PC-9 (cell line): Measurements from ENCODE around the gene TRIM27. TPM values are rescaled to one million over a fixed set of nuclear protein-coding genes. Genes with fewer than 3 reads are reported as not detected.

ENCODE experiments used
- BruUV-seq: library from RNA; stranded (reverse); fragments of 400-500 nt; replicated peaks from 2 replicates; lab custom pipeline; 2021; lab: Mats Ljungman, UMichigan
- CTCF ChIA-PET: fragments of 300-600 bp; sonication (Branson Sonifier 250); formaldehyde crosslinking; loops from one replicate; lab custom pipeline; 2022; ENCODE audit warnings: antibody characterized with exemption; lab: Charles Lee
- POLR2A ChIA-PET: fragments of 300-600 bp; sonication (Branson Sonifier 250); formaldehyde crosslinking; loops from one replicate; lab custom pipeline; 2022; ENCODE audit warnings: antibody characterized with exemption; ENCODE audit not compliant: unreplicated experiment; lab: Charles Lee
- DNase-seq, 2 experiments: peaks; one replicate each; pipeline versions ENCODE4 v3.0.0 to v3.0.0-alpha.2; 2015 to 2022; ENCODE audit warnings: mixed read lengths in 1 of 2
- H2AFZ ChIP-seq: fragments of 200-600 bp; sonication (generic); 2 replicates; pipeline ENCODE4 v1.8.1; 2017; ENCODE audit warnings: antibody characterized with exemption
- H3F3A ChIP-seq: fragments of 200-600 bp; sonication (generic); 2 replicates; pipeline ENCODE4 v1.8.1; 2017; ENCODE audit warnings: antibody characterized with exemption, mild to moderate bottlenecking, low read depth; ENCODE audit not compliant: insufficient read depth
- H3K27ac ChIP-seq: fragments of 200-600 bp; sonication (generic); 2 replicates; pipeline ENCODE4 v1.6.1; 2016; ENCODE audit warnings: mixed run types
- H3K27me3 ChIP-seq: fragments of 200-600 bp; sonication (generic); 2 replicates; pipeline ENCODE4 v1.6.1; 2016; ENCODE audit warnings: low read depth, mixed run types; ENCODE audit not compliant: insufficient read depth
- H3K36me3 ChIP-seq: fragments of 200-600 bp; sonication (generic); 2 replicates; pipeline ENCODE4 v1.6.1; 2016; ENCODE audit warnings: low read depth, mixed run types
- H3K4me1 ChIP-seq: fragments of 200-600 bp; sonication (generic); replicated peaks from 2 replicates; pipeline ENCODE4 v1.6.1; 2016; ENCODE audit warnings: mixed run types; ENCODE audit not compliant: insufficient read depth
- H3K4me2 ChIP-seq: fragments of 200-600 bp; sonication (generic); 2 replicates; pipeline ENCODE4 v1.6.1; 2017; ENCODE audit warnings: mixed run types
- H3K4me3 ChIP-seq: fragments of 200-600 bp; sonication (generic); 2 replicates; pipeline ENCODE4 v1.6.1; 2016; ENCODE audit warnings: mixed run types
- H3K79me2 ChIP-seq: fragments of 200-600 bp; sonication (generic); 2 replicates; pipeline ENCODE4 v1.6.1; 2017; ENCODE audit warnings: low read depth, mixed run types
- H3K9me2 ChIP-seq: fragments of 200-600 bp; sonication (generic); 2 replicates; pipeline ENCODE4 v1.8.1; 2017; ENCODE audit warnings: mild to moderate bottlenecking; ENCODE audit not compliant: insufficient read depth
- H3K9me3 ChIP-seq: fragments of 200-600 bp; sonication (generic); 2 replicates; pipeline ENCODE4 v1.8.1; 2016; ENCODE audit warnings: low read depth; ENCODE audit not compliant: insufficient read depth
- H4K20me1 ChIP-seq: fragments of 200-600 bp; sonication (generic); 2 replicates; pipeline ENCODE4 v1.8.1; 2017; ENCODE audit not compliant: insufficient read depth
- EZH2 ChIP-seq: fragments of 200-600 bp; sonication (generic); IDR thresholded peaks from 2 replicates; pipeline ENCODE4 v1.8.0; 2017; ENCODE audit warnings: antibody characterized with exemption, low read depth
- intact Hi-C: fragments of 100-400 bp; cut with micrococcal nuclease; formaldehyde crosslinking; loops from one replicate; pipeline ENCODE4 v1.10.0; 2022; ENCODE audit not compliant: unreplicated experiment
- total RNA-seq: library from RNA; stranded (reverse); gene quantifications from 2 replicates; pipeline ENCODE4 v1.2.3, GENCODE V29; 2021
- TF ChIP-seq, protein P1 (sequence below): fragments of 200-600 bp; sonication (generic); conservative IDR thresholded peaks from 2 replicates; pipeline ENCODE4 v1.6.1; 2017; ENCODE audit warnings: mixed run types, antibody characterized with exemption, mild to moderate bottlenecking, moderate library complexity

Gene TRIM27
- total RNA-seq, 1 experiment from 2014 or later, result 86.2 TPM

DNA sequence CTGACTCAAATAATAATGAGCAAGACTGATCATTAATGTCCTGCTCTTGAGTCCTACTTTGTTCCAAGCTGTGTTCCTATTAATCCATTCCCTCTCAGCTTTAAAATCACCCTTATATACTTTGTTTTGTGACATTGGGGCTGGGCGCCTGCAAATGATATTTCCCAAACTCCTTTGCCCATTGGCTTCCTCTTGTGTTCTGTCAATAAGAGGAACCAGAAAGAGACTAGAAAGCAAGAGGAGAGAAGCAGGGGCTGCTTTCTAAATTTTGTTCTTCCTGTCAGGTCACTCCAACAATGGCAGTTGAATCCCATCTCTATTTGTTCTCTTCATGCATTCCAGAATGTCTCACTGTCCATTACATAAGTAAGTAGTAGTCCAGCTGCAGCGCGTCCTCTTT is 21.6 kb upstream of the TRIM27 start:
- H3K79me2 ChIP-seq, result no peaks in the 10 kb centered on the region
- CTCF ChIA-PET, result interaction anchor here (0.6 kb wide), 1 partner anchor 39 kb away, joined by 7 read pairs; no protein-coding TSS in a partner anchor
- H3K4me3 ChIP-seq, result no peak overlapping the region
- no peak overlapping the region for H2AFZ ChIP-seq
- peaks cover 48% of the 10 kb centered on the region for H3K4me1 ChIP-seq
- no peak for DNase-seq
- no peaks in the 10 kb centered on the region for H3K27me3 ChIP-seq
- H3K36me3 ChIP-seq, result no peaks in the 10 kb centered on the region
- BruUV-seq, result no TSS peak
- no peak overlapping the region for H3K4me2 ChIP-seq
- H3K27ac ChIP-seq, result no peak overlapping the region
- no peaks in the 10 kb centered on the region for H3K9me2 ChIP-seq
- H3K9me3 ChIP-seq, result no peaks in the 10 kb centered on the region
- POLR2A ChIA-PET, result no interaction called here
- intact Hi-C loops, result no loop called here
- H3F3A ChIP-seq, result peaks cover 49% of the 10 kb centered on the region
- no peak for TF ChIP-seq EZH2
- TF ChIP-seq, protein P1, sequence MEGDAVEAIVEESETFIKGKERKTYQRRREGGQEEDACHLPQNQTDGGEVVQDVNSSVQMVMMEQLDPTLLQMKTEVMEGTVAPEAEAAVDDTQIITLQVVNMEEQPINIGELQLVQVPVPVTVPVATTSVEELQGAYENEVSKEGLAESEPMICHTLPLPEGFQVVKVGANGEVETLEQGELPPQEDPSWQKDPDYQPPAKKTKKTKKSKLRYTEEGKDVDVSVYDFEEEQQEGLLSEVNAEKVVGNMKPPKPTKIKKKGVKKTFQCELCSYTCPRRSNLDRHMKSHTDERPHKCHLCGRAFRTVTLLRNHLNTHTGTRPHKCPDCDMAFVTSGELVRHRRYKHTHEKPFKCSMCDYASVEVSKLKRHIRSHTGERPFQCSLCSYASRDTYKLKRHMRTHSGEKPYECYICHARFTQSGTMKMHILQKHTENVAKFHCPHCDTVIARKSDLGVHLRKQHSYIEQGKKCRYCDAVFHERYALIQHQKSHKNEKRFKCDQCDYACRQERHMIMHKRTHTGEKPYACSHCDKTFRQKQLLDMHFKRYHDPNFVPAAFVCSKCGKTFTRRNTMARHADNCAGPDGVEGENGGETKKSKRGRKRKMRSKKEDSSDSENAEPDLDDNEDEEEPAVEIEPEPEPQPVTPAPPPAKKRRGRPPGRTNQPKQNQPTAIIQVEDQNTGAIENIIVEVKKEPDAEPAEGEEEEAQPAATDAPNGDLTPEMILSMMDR, result no peak
- H4K20me1 ChIP-seq, result no peaks in the 10 kb centered on the region

DNA sequence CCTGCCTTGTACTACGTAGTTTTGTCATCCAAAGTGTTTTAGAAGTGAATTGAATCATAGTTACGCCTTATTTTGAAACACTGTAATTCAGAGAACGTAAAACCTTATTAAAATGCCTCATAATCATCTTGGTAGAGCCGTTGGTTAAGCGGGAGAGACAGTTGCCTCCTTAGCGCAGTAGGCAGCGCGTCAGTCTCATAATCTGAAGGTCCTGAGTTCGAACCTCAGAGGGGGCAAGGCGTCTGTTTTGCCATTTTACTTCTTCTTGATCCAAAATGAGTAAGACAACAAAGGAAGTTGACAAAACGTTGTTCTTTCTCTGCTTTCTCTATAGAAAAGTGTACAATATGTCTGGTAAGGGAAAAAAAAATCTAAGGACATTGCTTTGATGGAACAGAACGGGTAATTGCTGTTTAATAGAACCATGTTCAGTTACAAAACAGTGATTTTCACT is 20.7 kb upstream of the TRIM27 start:
- no peaks in the 10 kb centered on the region for H3K9me3 ChIP-seq
- H3K36me3 ChIP-seq, result no peaks in the 10 kb centered on the region
- no peak for TF ChIP-seq EZH2
- TF ChIP-seq, protein P1, result no peak
- intact Hi-C loops, result loop anchor here (5.0 kb wide), 3 partner anchors 62 to 257 kb away; no protein-coding TSS in a partner anchor
- peaks cover 49% of the 10 kb centered on the region for H3K4me1 ChIP-seq
- no peaks in the 10 kb centered on the region for H3K9me2 ChIP-seq
- peak overlapping the region; percentile 81 for H3K4me3 ChIP-seq
- H3K79me2 ChIP-seq, result no peaks in the 10 kb centered on the region
- ChIA-PET CTCF (no interaction called here), POLR2A (no interaction called here)
- peak overlapping the region; percentile 87 for H3K4me2 ChIP-seq
- peak overlapping the region; percentile 74 for H3K27ac ChIP-seq
- H4K20me1 ChIP-seq, result no peaks in the 10 kb centered on the region
- no peaks in the 10 kb centered on the region for H3K27me3 ChIP-seq
- peaks cover 58% of the 10 kb centered on the region for H3F3A ChIP-seq
- peak overlapping the region; percentile 93 for H2AFZ ChIP-seq
- DNase-seq, result peak; percentile 64 to 68
- no TSS peak for BruUV-seq

DNA sequence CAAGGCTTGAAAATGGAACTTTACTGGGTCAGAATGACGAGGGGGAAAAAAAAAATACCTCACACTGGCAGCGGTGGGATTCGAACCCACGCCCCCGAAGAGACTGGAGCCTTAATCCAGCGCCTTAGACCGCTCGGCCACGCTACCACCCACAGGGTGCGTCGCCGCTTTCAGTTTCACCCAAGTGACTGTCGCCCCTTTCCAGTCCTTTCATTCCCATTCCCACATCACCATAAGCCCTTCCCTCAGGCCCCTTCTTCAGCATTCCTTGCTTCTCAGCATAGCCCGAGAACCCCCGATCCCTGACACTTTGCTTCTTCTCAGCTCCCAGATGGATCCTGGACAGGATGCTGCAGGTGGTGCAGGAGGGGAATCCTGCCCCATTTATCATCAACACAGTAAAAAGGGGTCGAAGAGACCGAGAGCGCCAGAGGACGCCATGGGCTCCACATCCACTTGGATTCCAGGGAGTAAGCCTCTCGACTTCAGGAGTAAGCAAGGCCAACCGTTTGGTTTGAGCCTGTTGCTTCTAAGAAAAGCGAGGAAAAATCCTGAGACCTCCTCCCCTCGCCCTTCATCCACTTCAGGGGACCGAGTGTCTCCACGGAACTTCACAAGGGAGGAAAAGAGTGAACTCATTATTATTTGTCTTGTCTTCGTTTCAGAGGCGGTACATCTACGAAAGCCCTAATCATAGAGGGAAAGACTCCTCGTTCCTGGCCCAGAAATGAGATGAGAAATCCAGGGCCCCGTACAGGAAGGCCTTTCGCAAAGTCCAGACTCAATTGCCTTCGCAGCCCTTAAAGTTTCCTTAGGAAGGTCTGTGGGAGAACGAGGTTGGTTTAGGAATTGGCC is 20.0 kb upstream of the TRIM27 start:
- Histone ChIP-seq H3K4me3 (peak overlapping the region; percentile 81), H3K36me3 (no peaks in the 10 kb centered on the region), H2AFZ (peak overlapping the region; percentile 93), H3K27ac (peak overlapping the region; percentile 74), H3K4me1 (peaks cover 50% of the 10 kb centered on the region), H3K27me3 (no peaks in the 10 kb centered on the region), H3F3A (peaks cover 58% of the 10 kb centered on the region), H3K9me2 (no peaks in the 10 kb centered on the region), H3K4me2 (peak overlapping the region; percentile 87), H3K79me2 (no peaks in the 10 kb centered on the region), H4K20me1 (no peaks in the 10 kb centered on the region), H3K9me3 (no peaks in the 10 kb centered on the region)
- ChIA-PET CTCF (no interaction called here), POLR2A (no interaction called here)
- TSS peak; percentile 83 for BruUV-seq
- peak; percentile 49 to 81 for DNase-seq
- TF ChIP-seq, protein P1, result no peak
- TF ChIP-seq EZH2, result no peak
- intact Hi-C loops, result loop anchor here (5.0 kb wide), 3 partner anchors 61 to 256 kb away; no protein-coding TSS in a partner anchor
